ENCODE data around the gene P2RX4. TPM values are rescaled to one million over a fixed set of nuclear protein-coding genes. Genes with fewer than 3 reads are reported as not detected.

P2RX4 gene
- polyA plus RNA-seq, 3 donors = 61.8 to 87.7 (median 74.7) TPM

GRCh38 chr12:121227294-121227693 lies 17.4 kb downstream of the P2RX4 start:
- Mint-ChIP-seq H3K27ac (peak overlapping the region in 3 of 7 donors; percentile 35 to 67 (median 50)), H3K4me1 (peaks cover 17% of the 10 kb centered on the region), H3K4me3 (no peak overlapping the region), H3K9me3 (no peaks in the 10 kb centered on the region), H3K27me3 (ENCODE audit: low read depth in 3 of 3) (peaks cover 0 to 5% (median 0%) of the 10 kb centered on the region in 3 donors), H3K36me3 (peaks cover 65 to 87% of the 10 kb centered on the region in 2 donors)
- intact Hi-C loops (cut with micrococcal nuclease) = no loop called here
- Histone ChIP-seq H3K27ac (ENCODE audit: low read depth in 1 of 2, low read length in 2 of 2) (no peak overlapping the region), H2AFZ (ENCODE audit: insufficient read depth, low read depth, low read length, poor library complexity, severe bottlenecking) (no peak overlapping the region), H3K9me3 (replicated peaks in 1 of 2; ENCODE audit: control insufficient read depth in 1 of 2, insufficient read depth in 1 of 2, low read length in 2 of 2) (no peaks in the 10 kb centered on the region), H3K4me1 (ENCODE audit: control insufficient read depth in 1 of 2, insufficient read depth in 2 of 2, low read length in 2 of 2) (peaks cover 12 to 18% of the 10 kb centered on the region in 2 donors), H3K27me3 (ENCODE audit: control insufficient read depth in 2 of 2, insufficient read depth in 2 of 2, low read length in 2 of 2) (no peaks in the 10 kb centered on the region), H3K36me3 (replicated peaks in 1 of 2; ENCODE audit: control insufficient read depth in 1 of 2, insufficient read depth in 2 of 2, low read length in 2 of 2) (peaks cover 56 to 75% of the 10 kb centered on the region in 2 donors), H3K4me2 (replicated peaks; ENCODE audit: extremely low read depth, low read length, poor library complexity, severe bottlenecking) (no peak overlapping the region), H3K9ac (ENCODE audit: insufficient read depth, low read length, poor library complexity, severe bottlenecking) (no peak overlapping the region), H3K4me3 (replicated peaks in 1 of 3; ENCODE audit: low read depth in 2 of 3, low read length in 3 of 3) (no peak overlapping the region), H3K79me2 (ENCODE audit: insufficient read depth, low read length) (peaks cover 3% of the 10 kb centered on the region), H4K20me1 (ENCODE audit: insufficient read depth, low read length) (peaks cover 16% of the 10 kb centered on the region)
- TF ChIP-seq CTCF (IDR thresholded peaks at IDR 0.05) = no peak
- 100% methylated on average over 7 of the region's 9 CpGs for WGBS (ENCODE audit: insufficient coverage)
- no peak for DNase-seq

DNA sequence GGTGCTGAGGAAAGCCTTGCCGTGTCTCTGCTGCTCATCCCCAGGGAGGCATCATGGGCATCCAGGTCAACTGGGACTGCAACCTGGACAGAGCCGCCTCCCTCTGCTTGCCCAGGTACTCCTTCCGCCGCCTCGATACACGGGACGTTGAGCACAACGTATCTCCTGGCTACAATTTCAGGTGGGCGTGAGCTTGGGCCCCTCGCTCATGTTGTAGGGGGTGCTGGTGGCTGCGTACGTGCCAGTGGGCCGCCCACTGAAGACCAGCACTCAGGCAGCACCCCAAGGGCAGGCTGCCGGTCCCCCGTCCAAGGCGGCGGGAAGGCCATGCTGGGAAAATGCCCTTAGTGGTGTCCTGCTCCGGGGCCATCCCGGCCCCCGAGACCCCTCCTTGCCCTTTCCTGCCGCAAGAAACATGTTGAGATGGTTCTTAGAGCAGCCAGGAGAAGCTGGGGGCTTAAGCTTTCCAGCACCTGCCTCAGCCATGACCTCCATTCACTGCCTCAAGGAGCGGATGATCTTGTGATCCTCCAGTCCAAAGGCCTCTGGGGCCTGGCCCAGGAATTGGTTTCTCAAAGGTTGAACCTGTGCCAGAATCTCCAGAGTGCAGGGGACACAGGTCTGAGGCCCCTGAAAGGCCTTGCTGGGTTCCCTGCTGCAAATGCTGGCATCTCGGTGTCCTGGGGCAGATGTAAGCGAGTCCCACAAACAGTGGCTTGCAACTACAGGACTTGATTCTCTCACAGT lies 19.2 kb downstream of the P2RX4 start:
- no peaks in the 10 kb centered on the region for H3K79me2 ChIP-seq (ENCODE audit: insufficient read depth, low read length)
- no peak overlapping the region for H2AFZ ChIP-seq (ENCODE audit: insufficient read depth, low read depth, low read length, poor library complexity, severe bottlenecking)
- H3K27ac ChIP-seq (ENCODE audit: low read depth in 1 of 2, low read length in 2 of 2) = peak overlapping the region in 1 of 2 donors; percentile 34
- no peak overlapping the region for H3K4me3 Mint-ChIP-seq
- H3K27me3 ChIP-seq (ENCODE audit: control insufficient read depth in 2 of 2, insufficient read depth in 2 of 2, low read length in 2 of 2) = no peaks in the 10 kb centered on the region
- H3K9me3 ChIP-seq (replicated peaks in 1 of 2; ENCODE audit: control insufficient read depth in 1 of 2, insufficient read depth in 1 of 2, low read length in 2 of 2) = no peaks in the 10 kb centered on the region
- peak overlapping the region in 2 of 7 donors; percentile 15 to 63 for H3K27ac Mint-ChIP-seq
- no peak overlapping the region for H3K4me2 ChIP-seq (replicated peaks; ENCODE audit: extremely low read depth, low read length, poor library complexity, severe bottlenecking)
- H4K20me1 ChIP-seq (ENCODE audit: insufficient read depth, low read length) = peaks cover 26% of the 10 kb centered on the region
- peaks cover 61 to 75% of the 10 kb centered on the region in 2 donors for H3K36me3 ChIP-seq (replicated peaks in 1 of 2; ENCODE audit: control insufficient read depth in 1 of 2, insufficient read depth in 2 of 2, low read length in 2 of 2)
- peaks cover 0 to 3% (median 0%) of the 10 kb centered on the region in 3 donors for H3K27me3 Mint-ChIP-seq (ENCODE audit: low read depth in 3 of 3)
- WGBS (ENCODE audit: insufficient coverage) = over 99% methylated on average over 22 of the region's 24 CpGs
- intact Hi-C loops (cut with micrococcal nuclease) = no loop called here
- no peak for TF ChIP-seq CTCF (IDR thresholded peaks at IDR 0.05)
- no peak overlapping the region for H3K9ac ChIP-seq (ENCODE audit: insufficient read depth, low read length, poor library complexity, severe bottlenecking)
- no peak overlapping the region for H3K4me3 ChIP-seq (replicated peaks in 1 of 3; ENCODE audit: low read depth in 2 of 3, low read length in 3 of 3)
- H3K36me3 Mint-ChIP-seq = peaks cover 66 to 87% of the 10 kb centered on the region in 2 donors
- H3K9me3 Mint-ChIP-seq = peaks cover 0 to 3% (median 0%) of the 10 kb centered on the region in 7 donors
- peaks cover 0 to 5% of the 10 kb centered on the region in 2 donors for H3K4me1 ChIP-seq (ENCODE audit: control insufficient read depth in 1 of 2, insufficient read depth in 2 of 2, low read length in 2 of 2)
- H3K4me1 Mint-ChIP-seq = peaks cover 3% of the 10 kb centered on the region
- DNase-seq = peak in 1 of 3 donors; percentile 7
